Stimulated activated CD4-positive, alpha-beta T cell treated with anti-CD3 and anti-CD28 coated beads, TNF-alpha, amount 100 ng/mL, for 48 hours (primary cell): ENCODE measurements around the gene POLR3K.
A peak's percentile ranks its signal among the peaks of the same experiment; 100 is the strongest.
"Not testable (repeated sequence)": the region's sequence is repeated elsewhere in the genome, so short reads cannot be mapped to it uniquely, and the experiment has no call there.

ENCODE experiments used
- DNase-seq, 3 donors: peaks; one replicate each; pipeline ENCODE4 v3.0.0-alpha.2; 2020; ENCODE audit warnings: low read depth in 3 of 3

Gene POLR3K

GRCh38 chr16:42691-43090 lies 10.7 kb downstream of the POLR3K start:
- DNase-seq: no peak

- no peak for DNase-seq
These were observed 11.3 kb downstream of the POLR3K start for GRCh38 chr16:42069-42457.

GRCh38 chr16:41439-42068 lies 11.9 kb downstream of the POLR3K start:
- no peak for DNase-seq

- DNase-seq: peak in 2 of 3 donors; percentile 26 to 27
These were observed 14.2 kb downstream of the POLR3K start for GRCh38 chr16:38941-39892.

GRCh38 chr16:38206-38605 lies 15.2 kb downstream of the POLR3K start:
- DNase-seq: not testable (repeated sequence)

- DNase-seq: no peak
These were observed 15.9 kb downstream of the POLR3K start for GRCh38 chr16:37511-37910.

- DNase-seq: no peak
These were observed 16.9 kb downstream of the POLR3K start for GRCh38 chr16:36336-36984.

- no peak for DNase-seq
These were observed 17.6 kb downstream of the POLR3K start for GRCh38 chr16:35678-36305.

GRCh38 chr16:35011-35677 lies 18.3 kb downstream of the POLR3K start:
- DNase-seq: no peak

- DNase-seq: no peak
These were observed 18.8 kb downstream of the POLR3K start for GRCh38 chr16:34648-34987.

GRCh38 chr16:33877-34647 lies 19.3 kb downstream of the POLR3K start:
- no peak for DNase-seq

GRCh38 chr16:33154-33876 lies 20.1 kb downstream of the POLR3K start:
- DNase-seq: not testable (repeated sequence)

- DNase-seq: not testable (repeated sequence)
These were observed 22.8 kb downstream of the POLR3K start for GRCh38 chr16:30627-31026.

- not testable (repeated sequence) for DNase-seq
These were observed 27.5 kb downstream of the POLR3K start for GRCh38 chr16:25926-26348.

- DNase-seq: not testable (repeated sequence)
These were observed 29.3 kb downstream of the POLR3K start for GRCh38 chr16:24151-24550.

- not testable (repeated sequence) for DNase-seq
These were observed 32.5 kb downstream of the POLR3K start for GRCh38 chr16:20886-21285.

- not testable (repeated sequence) for DNase-seq
These were observed 36.2 kb downstream of the POLR3K start for GRCh38 chr16:17062-17765.

- peak; percentile 62 to 94 (median 63) for DNase-seq
These were observed 42.6 kb downstream of the POLR3K start for GRCh38 chr16:10772-11171.

GRCh38 chr16:9903-10665 lies 43.3 kb downstream of the POLR3K start:
- no peak for DNase-seq
